ENCODE data around the gene ST6GALNAC5.

- TF ChIP-seq YY1 (IDR thresholded peaks at IDR 0.05; ENCODE audit: insufficient read depth, insufficient read length) = no peak
- TF ChIP-seq SUZ12 (IDR thresholded peaks at IDR 0.05; ENCODE audit: extremely low read depth, insufficient read depth, insufficient read length) = no peak
Measured at GRCh38 chr1:77039111-77039510, 171.8 kb downstream of the ST6GALNAC5 start.
